HG02798 (cell line): ENCODE measurements around the gene LRRC36.
"Not testable (repeated sequence)": the region's sequence is repeated elsewhere in the genome, so short reads cannot be mapped to it uniquely, and the experiment has no call there.

Experiments used
- ATAC-seq: cut with Tn5 transposase; IDR thresholded peaks from one replicate; pipeline ENCODE4 v1.9.1; 2021; ENCODE audit warnings: mild to moderate bottlenecking; ENCODE audit not compliant: unreplicated experiment, poor library complexity

Gene LRRC36

GRCh38 chr16:67339453-67339852, 12.8 kb downstream of the LRRC36 start:
- ATAC-seq = no peak

DNA sequence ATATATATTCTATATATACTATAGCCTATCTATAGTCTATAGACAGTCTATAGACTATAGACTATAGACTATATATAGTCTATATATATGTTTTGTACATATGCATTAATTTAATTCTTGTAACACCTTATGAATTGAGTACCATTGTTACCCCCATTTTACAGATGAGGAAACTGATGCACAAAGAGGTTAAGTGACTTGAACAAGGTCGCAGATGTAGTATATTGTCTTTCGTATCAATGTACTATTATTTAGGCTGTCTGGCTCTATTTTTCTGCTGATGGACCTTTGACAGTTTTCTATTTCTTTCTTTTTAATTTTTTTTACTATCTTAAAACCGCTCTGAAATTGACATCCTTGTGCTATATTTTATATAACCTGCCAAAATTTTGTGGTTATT, 14.6 kb downstream of the LRRC36 start:
- no peak for ATAC-seq

DNA sequence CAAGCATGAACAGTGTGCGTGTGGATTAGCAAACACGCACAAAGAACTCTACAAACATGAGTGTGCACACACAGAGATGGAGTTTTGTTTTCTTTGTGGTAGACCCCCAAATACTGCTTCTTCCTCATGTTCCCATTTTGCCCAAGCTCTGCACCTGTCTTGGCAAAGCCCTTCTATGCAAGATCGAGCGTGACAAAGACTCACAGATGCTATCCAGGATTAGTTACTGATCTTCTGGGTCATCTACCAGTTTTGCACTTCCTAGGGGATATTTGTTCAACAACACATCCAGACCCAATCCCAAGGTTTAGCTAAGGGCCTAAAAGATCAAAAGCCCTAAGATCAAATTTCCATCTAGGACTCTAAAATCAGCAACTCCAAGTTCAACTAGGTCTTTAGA, 16.0 kb downstream of the LRRC36 start:
- ATAC-seq = no peak

GRCh38 chr16:67345401-67345800, 18.8 kb downstream of the LRRC36 start:
- no peak for ATAC-seq

DNA sequence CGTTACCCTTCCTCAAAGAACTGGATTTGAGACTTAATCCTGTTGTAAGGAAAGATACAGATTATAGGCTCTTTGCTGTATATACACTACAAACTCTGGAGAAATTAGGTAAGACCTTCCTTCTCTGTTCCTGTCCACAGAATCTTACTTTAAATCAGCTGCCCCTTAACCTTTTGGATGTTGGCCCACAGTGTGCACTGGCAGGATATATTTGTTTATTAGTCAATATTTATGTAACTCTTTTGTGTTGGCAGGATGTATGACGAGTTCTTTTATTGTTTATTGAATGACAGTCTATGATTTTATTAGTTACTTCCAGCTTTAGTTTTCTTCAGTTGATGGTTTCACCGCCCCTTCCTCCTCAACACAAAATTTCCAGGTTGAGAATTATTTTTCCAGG, 19.7 kb downstream of the LRRC36 start:
- no peak for ATAC-seq

GRCh38 chr16:67349172-67349571, 22.6 kb downstream of the LRRC36 start:
- ATAC-seq = no peak

DNA sequence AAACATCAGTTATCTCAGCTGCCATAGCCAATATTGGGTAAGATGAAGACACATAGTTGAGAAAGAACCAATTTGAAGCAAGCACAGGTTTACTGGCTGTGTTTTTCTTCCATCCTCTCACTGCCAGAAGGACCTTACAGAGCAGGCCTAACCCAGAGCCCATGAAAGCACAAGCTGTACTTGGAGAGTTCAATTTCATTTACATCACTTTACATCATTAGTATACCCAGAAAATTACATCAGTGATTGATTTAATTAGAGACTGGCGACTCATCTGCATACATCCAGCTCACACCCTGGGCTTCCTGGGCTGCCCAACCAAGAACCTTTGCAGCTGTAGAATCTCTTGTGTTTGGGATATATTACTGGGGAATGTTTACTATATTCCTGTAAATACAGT, 23.7 kb downstream of the LRRC36 start:
- no peak for ATAC-seq

DNA sequence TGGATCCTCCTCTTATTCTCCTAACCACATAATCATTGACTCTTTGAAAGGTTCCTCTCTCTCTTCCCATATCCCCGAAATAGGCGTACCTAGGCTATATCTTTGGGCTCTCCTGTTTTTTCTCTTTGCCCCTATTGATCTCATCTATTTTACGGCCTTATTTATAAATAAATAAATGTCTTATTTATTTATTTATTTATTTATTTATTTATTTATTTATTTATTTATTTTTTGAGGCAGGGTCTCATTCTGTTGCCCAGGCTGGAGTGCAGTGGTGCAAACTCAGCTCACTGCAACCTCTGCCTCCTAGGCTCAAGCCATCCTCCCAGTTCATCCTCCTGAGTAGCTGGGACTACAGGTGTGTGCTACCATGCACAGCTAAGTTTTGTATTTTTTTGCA, 25.8 kb downstream of the LRRC36 start:
- not testable (repeated sequence) for ATAC-seq

DNA sequence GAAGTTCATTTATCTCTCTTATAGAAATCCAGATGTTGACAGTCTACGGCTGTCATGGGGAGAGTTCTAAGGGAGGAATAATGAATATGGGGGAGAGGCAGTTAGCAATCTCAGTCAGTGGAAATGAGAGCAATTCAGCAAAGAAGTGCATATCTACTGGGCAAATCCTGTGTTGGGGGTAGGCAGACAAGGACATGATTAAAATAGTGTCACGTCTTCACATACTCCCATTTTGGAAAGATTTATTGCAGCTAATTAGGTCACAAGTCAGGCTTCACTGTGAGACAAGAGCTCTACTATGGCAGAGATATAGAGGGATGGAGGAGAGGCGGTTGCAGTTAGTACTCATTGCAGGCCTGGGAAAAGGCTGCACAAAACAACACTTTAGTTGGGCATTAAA, 29.8 kb downstream of the LRRC36 start:
- ATAC-seq = no peak

DNA sequence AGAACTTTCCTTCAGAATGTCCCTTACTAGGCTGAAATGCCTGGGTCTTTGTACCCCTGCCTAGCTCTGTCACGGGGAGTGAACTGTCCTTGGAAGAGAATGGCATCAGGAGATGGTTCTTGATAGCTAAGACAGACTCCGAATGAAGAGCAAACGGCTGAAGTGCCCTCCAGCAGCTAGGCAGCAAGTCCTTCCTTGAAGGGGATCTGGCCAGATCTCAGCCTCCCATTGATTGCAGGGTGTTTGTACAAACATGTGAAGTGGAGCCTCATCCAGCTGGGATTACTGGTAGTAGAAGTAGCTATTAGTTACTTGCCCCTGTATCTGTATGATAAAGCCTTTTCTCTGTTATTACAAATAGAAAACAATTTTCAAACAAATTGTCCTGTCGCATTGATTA, 30.9 kb downstream of the LRRC36 start:
- no peak for ATAC-seq

DNA sequence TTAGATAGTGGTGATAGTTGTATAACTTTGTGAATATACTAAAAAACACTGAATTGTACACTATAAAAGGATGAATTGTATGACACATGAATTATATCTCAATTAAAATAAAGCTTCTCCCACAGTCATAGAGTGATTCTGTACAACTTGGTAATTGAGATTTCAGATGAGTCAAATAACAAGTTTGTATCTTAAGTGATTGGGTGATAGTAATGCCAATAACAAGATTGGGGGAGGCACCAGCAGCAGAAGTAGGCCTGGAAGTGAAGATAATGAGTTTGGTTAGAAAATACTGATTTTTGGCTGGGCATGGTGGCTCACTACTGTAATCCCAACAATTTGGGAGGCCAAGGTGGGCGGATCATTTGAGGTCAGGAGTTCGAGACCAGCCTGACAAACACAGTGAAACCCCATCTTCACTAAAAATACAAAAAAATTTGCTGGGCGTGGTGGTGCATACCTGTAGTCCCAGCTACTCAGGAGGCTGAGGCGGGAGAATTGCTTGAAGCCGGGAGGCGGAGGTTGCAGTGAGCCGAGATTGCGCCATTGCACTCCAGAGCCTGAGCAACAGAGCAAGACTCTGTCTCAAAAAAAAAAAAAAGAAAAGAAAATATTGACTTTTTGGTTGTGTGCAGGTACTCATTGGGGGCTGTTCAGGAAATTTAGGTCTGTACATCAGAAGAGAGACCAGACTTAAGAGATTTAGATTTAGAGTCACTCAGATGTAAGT, 33.1 kb downstream of the LRRC36 start:
- not testable (repeated sequence) for ATAC-seq

DNA sequence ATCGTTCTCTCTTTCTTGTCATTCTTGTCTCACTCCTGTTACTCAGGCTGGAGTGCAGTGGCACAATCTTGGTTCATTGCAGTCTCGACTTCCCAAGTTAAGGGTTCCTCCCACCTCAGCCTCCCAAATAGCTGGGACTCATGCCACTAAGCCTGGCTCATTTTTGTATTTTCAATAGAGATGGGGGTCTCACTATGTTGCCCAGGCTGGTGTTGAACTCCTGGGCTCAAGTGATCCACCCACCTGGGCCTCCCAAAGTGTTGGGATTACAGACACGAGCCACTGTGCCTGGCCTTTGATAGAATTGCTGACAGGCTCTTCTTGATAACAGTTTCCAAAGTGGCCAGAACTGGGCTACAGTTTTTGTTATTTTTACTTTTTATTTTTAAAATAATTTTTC, 34.4 kb downstream of the LRRC36 start:
- ATAC-seq = no peak

DNA sequence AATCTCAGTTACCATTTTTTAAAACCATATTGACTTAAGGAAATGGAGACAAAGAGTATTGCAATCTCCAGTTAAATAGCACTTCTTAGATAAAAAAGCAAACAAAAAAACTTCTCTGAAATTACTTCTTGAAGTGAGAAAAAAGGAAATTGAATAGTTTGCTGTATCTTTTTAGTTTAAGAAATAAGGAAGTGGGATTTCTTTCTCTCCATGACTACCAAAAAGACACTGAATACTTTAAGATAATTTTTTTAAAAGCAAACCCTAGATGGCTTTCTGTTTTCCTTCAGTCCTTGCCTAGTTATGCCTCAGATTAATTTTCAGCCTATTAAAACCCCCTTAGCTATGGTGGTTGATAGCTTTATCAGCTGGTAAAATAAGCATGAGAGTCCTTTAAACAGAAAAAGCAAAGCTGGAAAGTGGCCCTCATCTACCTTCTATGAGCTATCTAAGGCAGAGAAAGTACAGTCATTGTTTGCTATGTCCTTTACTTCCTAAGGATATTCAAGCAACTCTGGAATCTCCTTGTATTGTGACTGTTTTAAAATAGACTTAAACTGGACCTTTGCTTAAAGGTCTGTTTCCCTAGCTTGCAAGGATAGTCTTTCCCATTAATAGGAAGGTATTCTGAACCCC, 38.1 kb downstream of the LRRC36 start:
- no peak for ATAC-seq

- ATAC-seq = no peak
Observed at GRCh38 chr16:67370661-67371060, 44.0 kb downstream of the LRRC36 start.

- ATAC-seq = no peak
Observed at GRCh38 chr16:67372664-67373063, 46.0 kb downstream of the LRRC36 start.

DNA sequence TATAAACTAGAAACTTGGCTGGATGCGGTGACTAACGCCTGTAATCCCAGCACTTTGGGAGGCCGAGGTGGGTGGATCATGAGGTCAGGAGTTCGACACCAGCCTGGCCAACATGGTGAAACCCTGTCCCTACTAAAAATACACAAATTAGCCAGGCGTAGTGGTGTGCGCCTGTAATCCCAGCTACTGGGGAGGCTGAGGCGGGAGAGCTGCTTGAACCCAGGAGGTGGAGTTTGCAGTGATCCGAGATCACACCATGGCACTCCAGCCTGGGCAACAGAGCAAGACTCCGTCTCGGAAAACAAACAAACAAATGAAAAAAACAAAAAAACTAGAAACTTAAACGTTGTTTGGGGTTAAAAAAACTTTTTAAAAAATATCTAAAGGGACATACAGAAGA, 49.4 kb downstream of the LRRC36 start:
- not testable (repeated sequence) for ATAC-seq

DNA sequence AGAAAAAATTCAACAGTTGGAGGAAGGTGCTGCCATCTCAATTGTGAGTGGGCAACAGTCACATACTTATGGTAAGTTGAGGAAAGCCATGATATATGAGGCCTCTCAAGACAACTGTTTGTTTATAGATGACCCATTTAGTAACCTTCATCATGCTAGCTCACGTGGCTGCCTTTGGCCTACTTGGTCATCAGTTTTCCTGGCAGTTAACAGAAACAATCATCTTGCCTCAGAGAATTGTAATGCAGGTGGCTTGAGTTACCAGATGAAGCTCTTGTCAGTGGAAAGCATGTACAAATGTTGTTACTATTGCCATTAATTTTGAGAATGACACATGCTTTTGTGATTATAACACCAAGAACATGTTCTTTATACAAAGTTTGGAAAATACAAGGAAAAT, 52.0 kb downstream of the LRRC36 start:
- no peak for ATAC-seq

DNA sequence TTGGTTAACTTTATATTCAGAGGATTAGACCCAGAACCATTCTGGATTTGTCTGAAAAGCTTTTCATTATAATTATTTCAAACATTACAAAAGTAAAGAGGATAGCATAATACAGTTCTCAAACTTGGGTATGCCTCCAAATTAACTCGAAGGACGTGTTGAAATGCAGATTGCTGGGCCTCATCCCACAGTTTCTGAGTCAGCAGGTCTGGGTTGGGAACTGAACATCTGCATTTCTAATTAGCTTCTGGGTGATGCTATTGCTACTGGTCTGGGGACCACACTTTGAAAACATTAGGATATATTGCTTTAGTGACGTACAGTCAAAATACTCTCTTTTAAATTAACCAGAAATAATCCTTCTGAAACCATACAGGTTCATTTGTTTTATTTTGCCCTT, 56.7 kb downstream of the LRRC36 start:
- no peak for ATAC-seq

GRCh38 chr16:67384778-67385510, 58.3 kb downstream of the LRRC36 start:
- no peak for ATAC-seq

GRCh38 chr16:67386861-67387455, 60.3 kb downstream of the LRRC36 start:
- no peak for ATAC-seq

DNA sequence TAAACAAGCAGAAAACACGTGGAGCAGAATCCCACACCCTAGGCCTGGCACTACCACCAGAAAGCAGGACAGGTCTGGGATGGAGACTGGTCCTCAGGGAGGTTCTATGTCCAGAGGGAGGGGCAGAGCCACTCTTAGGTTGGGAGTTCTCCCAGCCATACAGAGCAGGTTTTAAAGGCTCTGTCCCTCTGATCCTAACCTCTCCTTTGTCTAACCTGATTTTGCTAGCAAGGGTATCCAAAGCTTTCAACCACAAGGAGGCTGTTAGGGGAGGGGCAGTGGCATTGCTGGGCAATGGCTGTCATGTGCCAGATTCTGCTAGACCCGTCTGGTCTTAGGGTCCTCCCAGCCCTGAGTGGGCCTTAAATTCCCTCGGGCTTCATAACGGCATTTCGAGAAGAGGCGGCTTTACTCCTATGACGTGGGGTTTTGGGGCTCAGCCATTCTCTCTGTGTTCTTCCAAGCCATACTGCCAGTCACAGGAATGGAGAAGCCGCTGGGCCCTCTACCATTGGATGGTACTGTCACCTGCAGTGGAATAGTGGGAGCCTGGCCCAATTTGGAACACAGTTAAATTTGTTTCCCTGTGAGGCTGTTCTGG, 61.0 kb downstream of the LRRC36 start:
- no peak for ATAC-seq
